Kidney (tissue), 14 donors: ENCODE measurements around the gene EFEMP1. TPM values are rescaled to one million over a fixed set of nuclear protein-coding genes. Genes with fewer than 3 reads are reported as not detected.

Source experiments
- DNase-seq, 5 donors: peaks; one replicate each; pipeline ENCODE4 v3.0.0-alpha.2; 2013 to 2020
- FAIRE-seq: peaks from 2 replicates; lab custom pipeline; 2012; peaks lifted over from hg19 to GRCh38; lab: Jason Lieb, UNC
- H3K27ac ChIP-seq, 2 donors: one replicate each; pipeline ENCODE4 v1.7.0; 2013; ENCODE audit warnings: low read depth in 2 of 2, low read length in 2 of 2, inconsistent platforms in 1 of 2
- H3K27me3 ChIP-seq: one replicate; pipeline ENCODE4 v1.7.1; 2013; ENCODE audit warnings: low read length, inconsistent platforms; ENCODE audit not compliant: control insufficient read depth, insufficient read depth
- H3K36me3 ChIP-seq, 3 donors: one replicate each; pipeline versions ENCODE4 v1.7.0 to v1.7.1; 2013; ENCODE audit warnings: low read length in 3 of 3, control low read depth in 1 of 3, inconsistent platforms in 1 of 3; ENCODE audit not compliant: insufficient read depth in 3 of 3, control insufficient read depth in 2 of 3
- H3K4me1 ChIP-seq, 3 donors: one replicate each; pipeline versions ENCODE4 v1.7.0 to v1.7.1; 2013; ENCODE audit warnings: low read length in 3 of 3, inconsistent platforms in 1 of 3, low read depth in 1 of 3; ENCODE audit not compliant: control insufficient read depth in 2 of 3, insufficient read depth in 2 of 3
- H3K4me3 ChIP-seq, 3 donors: one replicate each; pipeline versions ENCODE4 v1.7.0 to v1.8.1; 2013; ENCODE audit warnings: low read length in 3 of 3, control low read depth in 1 of 3, inconsistent platforms in 1 of 3
- H3K9ac ChIP-seq, 3 donors: one replicate each; pipeline versions ENCODE4 v1.7.0 to v1.7.1; 2013; ENCODE audit warnings: low read length in 3 of 3, control low read depth in 1 of 3, inconsistent platforms in 1 of 3
- H3K9me3 ChIP-seq, 3 donors: one replicate each; pipeline versions ENCODE4 v1.7.0 to v1.7.1; 2013; ENCODE audit warnings: low read length in 3 of 3, control low read depth in 1 of 3, inconsistent platforms in 1 of 3; ENCODE audit not compliant: control insufficient read depth in 2 of 3, insufficient read depth in 1 of 3
- CTCF ChIP-seq: IDR thresholded peaks from 3 replicates; pipeline ENCODE4 v1.5.1; 2012; ENCODE audit warnings: mild to moderate bottlenecking, moderate library complexity, borderline replicate concordance; ENCODE audit not compliant: insufficient read depth; ENCODE audit errors: extremely low read depth
- intact Hi-C: fragments of 100-400 bp; cut with DNase I; formaldehyde crosslinking; loops from one replicate; pipeline ENCODE4 v1.11.1; 2022
- polyA plus RNA-seq: library from polyadenylated mRNA; stranded (reverse); fragments of 350-450 nt; fragmentation: Illumina TruSeq; extraction: RNeasy Lipid Tissue Mini Kit (QIAGEN cat#74804); gene quantifications from one replicate; pipeline ENCODE4 v1.2.3, GENCODE V29; 2014; ENCODE audit warnings: low read depth, low replicate concordance; ENCODE audit not compliant: insufficient read depth
- total RNA-seq: library from RNA; stranded (reverse); fragmentation: NEBNext Ultra II Directional; extraction: Animal tissue kit (Norgen Biotek cat#: 25700); gene quantifications from one replicate; pipeline ENCODE4 v1.2.1, GENCODE V29; 2021
- donor health status: control.
- donor health status: control.
- donor health status: control.
- donor health status: control.
- donor health status: control.
- donor health status: DM: yes; HTN: yes; CAD: no.
- donor health status: Normal renal cell carcinoma (clear cell type).

EFEMP1 gene
- total and polyA plus RNA-seq, 2 donors from 2014 or later: 68.4 to 171 TPM

GRCh38 chr2:55966401-55967118 is 43.0 kb upstream of the EFEMP1 start:
- H3K27me3 ChIP-seq: no peaks in the 10 kb centered on the region
- H3K36me3 ChIP-seq: no peaks in the 10 kb centered on the region
- DNase-seq (peak in 3 of 5 donors; percentile 21 to 86 (median 40)), FAIRE-seq (peak; percentile 15)
- no peak for TF ChIP-seq CTCF
- intact Hi-C loops: no loop called here
- H3K4me3 ChIP-seq: no peak overlapping the region
- H3K9me3 ChIP-seq: no peaks in the 10 kb centered on the region
- H3K4me1 ChIP-seq: no peaks in the 10 kb centered on the region
- no peak overlapping the region for H3K9ac ChIP-seq
- H3K27ac ChIP-seq: peak overlapping the region in 1 of 2 donors; percentile 40

- peak overlapping the region; percentile 28 to 40 for H3K27ac ChIP-seq
- no peak overlapping the region for H3K9ac ChIP-seq
- H3K9me3 ChIP-seq: no peaks in the 10 kb centered on the region
- no peaks in the 10 kb centered on the region for H3K27me3 ChIP-seq
- intact Hi-C loops: no loop called here
- FAIRE-seq (no peak), DNase-seq (peak in 1 of 5 donors; percentile 36)
- no peaks in the 10 kb centered on the region for H3K36me3 ChIP-seq
- H3K4me1 ChIP-seq: no peaks in the 10 kb centered on the region
- no peak overlapping the region for H3K4me3 ChIP-seq
- no peak for TF ChIP-seq CTCF
These were observed 42.4 kb upstream of the EFEMP1 start for GRCh38 chr2:55965966-55966365.

- Histone ChIP-seq H3K4me3 (no peak overlapping the region), H3K9ac (no peak overlapping the region), H3K27me3 (no peaks in the 10 kb centered on the region), H3K4me1 (no peaks in the 10 kb centered on the region), H3K36me3 (no peaks in the 10 kb centered on the region), H3K27ac (peak overlapping the region; percentile 28 to 40), H3K9me3 (no peaks in the 10 kb centered on the region)
- TF ChIP-seq CTCF: no peak
- FAIRE-seq (no peak), DNase-seq (no peak)
- intact Hi-C loops: no loop called here
These were observed 41.7 kb upstream of the EFEMP1 start for GRCh38 chr2:55965276-55965675.

GRCh38 chr2:55962915-55963314 is 39.3 kb upstream of the EFEMP1 start:
- intact Hi-C loops: no loop called here
- Histone ChIP-seq H3K9me3 (no peaks in the 10 kb centered on the region), H3K27me3 (no peaks in the 10 kb centered on the region), H3K9ac (no peak overlapping the region), H3K27ac (no peak overlapping the region), H3K36me3 (no peaks in the 10 kb centered on the region), H3K4me1 (no peaks in the 10 kb centered on the region), H3K4me3 (no peak overlapping the region)
- no peak for DNase-seq
- TF ChIP-seq CTCF: no peak
- FAIRE-seq: no peak
